T-helper 2 cell (primary cell): ENCODE measurements around the gene CIAO3.

Experiments used
- DNase-seq, 5 experiments: peaks; one replicate each; pipeline versions ENCODE4 v3.0.0 to v3.0.0-alpha.2; 2012 to 2022

CIAO3 gene

DNA sequence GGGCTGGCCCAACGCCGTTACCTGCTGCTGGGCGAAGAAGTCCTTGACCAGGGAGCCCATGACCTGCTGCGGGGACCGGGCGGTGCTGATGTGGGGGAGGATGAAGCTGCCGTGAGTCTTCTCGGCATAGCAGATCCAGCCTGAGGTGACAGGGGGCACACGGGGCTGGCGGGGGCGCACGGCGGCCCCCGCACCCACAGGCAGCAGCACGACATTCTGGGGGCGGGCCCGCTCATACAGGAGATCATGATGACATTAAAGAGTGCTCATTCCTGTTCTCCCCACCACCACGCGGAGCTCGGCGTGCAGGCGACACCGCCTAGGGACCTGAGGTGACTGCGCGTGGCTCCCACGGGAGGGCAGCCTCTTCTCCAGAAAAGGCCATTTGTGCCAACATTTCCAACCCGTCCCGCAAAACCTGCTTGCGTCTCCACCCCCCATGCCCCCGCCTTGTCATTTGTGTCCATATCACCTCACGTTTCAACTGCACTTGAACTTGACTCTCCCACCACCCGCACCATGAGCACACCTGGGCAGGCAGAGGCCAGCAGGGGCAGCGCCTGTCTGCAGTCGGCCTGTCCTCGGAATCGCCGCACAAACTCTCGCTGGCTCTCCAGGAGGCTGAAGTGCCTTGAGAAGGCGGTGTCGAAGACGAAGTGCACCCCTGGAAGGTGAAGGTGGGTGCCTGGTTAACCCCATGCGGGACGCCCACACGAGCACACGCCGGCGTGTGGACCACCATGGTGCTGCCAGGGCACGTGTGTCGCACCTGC lies 6.4 kb downstream of the CIAO3 start:
- no peak for DNase-seq

DNA sequence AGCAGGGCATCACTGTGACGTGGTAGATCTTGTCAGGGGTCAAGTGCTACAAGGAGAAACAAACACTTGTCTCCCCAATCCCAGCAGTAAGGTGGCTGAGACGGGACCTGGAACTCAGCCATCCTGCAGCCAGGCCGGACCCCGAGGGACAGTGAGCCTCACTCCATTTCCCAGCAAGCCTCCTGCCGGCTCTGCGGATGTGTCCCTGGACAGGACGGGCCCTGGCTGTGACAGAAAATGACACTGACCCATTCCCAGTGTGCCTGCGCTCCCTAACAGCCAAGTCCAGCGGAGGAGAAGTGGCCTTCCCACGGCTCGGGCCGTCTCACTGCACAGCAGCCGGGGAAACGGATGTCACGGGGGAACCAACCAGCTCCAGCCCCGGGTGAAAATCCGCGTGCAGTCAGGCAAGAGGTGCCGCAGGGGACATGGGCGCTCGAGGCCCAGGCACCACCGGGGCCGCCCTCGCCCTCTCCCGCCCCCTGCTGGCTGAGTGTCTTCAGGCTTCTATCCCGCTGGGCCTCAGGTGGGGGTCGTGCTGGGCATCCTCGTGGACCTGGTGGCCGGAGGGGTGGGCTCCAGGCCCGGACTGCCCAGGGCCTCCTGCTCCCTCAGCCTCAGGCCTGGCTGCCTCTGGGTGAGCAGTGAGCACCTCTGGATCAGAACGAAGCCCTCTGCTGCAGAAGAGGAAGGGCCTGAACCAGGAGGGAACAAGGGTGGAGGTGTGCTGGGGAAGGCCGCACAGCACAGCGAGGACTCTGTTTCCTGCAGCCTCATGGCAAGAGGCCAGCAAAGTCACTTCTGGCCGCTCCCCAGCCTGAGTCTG lies 7.2 kb downstream of the CIAO3 start:
- no peak for DNase-seq

DNA sequence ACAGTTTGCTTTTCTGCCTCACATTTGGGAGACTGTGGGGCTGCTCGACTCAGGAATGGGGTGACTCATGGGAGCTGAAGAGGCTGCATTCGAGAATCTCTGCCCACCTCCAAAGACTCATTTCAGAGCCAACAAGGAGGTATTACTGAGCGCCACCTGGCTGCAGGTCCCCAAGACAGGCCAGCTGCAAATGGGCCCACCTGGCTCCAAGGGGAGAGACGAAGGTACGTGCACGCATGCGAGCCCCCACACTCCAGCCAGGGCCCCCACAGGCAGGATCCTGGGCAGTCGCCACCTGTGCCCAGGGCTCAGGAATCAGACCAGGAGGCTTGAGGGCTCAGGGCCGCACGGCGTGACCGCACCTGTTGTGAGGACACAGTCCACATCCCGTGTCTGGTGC lies 7.9 kb downstream of the CIAO3 start:
- no peak for DNase-seq

DNA sequence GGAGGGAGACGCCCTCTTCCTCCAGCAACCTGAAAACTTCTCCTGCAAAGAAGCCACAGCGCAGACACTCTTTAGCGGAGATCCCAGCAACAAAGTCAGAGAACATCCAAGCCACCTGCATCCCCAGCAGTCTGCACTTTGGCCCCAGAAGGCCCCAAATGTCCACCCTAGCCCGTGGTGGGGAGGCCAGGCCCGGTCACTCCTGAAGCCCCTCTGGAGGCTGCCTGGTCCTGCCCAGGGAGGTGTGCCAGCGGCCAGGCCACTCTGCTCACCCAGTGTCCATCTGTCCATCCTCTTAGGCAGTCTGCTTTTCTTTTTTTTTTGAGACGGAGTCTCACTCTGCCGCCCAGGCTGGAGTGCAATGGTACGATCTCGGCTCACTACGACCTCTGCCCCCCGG lies 8.5 kb downstream of the CIAO3 start:
- no peak for DNase-seq

DNA sequence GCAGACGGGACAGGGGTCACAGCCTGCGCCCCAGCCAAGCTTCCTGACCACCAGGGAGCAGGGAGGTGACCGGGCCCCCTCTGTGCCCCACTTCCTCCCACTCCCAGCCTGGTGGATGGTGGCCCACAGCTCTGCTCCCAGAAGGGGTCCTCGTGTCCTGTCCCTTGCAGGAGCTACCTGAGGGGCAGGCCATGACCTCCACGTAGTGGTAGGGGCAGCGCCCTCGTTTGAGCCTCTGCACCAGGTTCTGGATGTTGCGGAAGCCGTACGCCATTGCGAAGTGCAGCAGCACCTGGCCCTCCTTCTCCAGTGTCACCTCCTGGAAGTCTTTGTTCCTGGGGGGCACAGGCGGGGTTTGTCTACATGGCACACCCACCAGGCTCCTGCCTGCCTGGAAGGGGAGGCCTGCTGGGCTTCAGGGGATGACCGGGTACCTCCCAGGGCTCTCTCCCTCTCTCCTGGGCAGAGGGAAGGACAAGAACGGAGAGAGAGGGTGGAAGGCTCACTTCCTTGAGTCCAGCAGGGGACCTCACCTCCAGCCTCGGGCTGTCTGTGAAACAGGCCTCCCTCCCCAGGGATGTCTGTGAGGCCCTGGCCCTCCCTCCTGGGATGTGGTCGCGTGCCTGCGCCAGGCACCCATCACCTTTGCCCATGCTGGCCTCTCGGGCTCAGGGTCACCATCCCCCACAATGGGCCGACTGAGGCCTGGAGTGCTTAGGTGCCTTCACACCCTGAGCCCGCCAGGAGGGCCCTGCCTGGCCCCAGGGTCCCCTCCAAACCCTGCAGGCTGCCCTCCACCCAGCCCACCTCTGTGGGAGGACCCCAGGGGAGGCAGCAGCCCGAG lies 9.9 kb downstream of the CIAO3 start:
- DNase-seq = no peak

DNA sequence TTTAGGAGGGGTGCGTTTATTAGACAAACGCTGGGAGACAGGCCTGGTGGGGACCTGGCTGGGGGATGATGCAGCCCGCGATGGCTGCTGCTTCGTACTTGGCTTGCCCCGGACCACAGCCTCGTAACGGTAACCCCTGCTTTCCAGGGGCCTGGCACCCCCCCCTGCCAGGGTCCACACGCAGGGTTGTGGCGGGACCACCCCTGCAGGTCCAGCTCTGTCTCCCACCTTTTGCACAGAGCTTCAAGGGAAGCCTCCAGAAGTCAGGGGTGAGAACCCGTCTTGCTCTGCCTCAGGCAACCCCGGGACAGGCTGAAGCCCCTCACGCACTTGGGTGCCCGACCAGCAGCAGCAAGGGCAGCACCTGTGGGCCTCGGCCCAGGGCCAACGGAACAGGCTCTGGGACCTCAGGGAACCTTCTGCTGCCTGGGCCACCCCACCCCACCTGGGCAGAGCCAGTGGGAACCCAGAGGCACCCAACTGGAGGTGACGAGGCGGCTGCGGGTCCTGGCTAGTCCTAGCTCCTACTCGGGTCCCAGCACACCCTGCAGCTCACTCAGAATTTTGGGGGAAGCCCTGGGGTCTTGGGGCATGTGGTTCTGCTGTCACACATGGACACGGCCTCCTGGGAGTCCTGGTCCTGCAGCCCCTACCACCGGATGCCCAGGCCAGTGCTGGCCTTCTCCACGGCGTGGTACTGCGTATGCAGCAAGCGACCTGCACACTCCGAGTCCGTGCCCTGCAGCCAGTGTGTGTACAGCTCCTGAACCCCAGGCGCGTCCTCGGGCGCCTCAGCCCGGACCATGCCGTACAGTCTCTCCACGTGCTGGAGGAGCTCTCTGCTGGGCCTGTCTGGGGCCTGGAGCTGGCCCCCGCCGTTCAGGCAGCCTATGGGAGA lies 10.8 kb downstream of the CIAO3 start:
- DNase-seq = no peak

DNA sequence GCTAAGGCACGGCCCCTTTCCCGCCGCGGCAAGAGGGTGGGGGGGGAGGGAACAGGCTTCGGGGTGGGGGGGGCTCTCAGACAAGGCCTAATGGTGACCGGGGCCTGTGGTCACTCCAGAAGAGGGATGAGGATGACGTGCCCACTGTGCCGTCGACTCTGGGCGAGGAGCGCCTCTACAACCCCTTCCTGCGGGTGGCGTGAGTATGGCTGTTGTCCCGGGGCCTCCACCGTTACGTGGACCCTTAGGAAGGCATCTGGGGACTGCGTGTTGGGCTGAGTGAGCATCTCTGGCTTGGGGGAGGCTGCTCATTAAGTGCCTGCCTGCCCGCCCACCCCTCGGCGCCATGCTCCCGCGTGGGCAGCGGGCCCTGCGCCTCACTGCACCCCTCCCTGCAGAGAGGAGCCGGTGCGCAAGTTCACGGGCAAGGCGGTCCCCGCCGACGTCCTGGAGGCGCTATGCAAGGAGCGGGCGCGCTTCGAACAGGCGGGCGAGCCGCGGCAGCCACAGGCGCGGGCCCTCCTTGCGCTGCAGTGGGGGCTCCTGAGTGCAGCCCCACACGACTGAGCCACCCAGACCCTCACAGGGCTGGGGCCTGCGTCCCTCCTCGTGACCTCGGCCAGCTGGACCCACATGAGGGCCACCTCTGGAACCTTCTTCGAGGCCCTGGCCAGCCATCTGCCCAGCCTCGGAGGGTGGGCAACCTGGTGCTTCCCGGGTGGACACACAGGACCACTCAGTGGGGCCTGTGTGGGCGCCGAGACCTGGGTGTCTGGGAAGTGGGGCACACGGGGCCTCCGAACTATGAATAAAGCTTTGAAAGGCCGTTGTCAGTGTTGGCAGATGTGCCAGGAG lies 11.7 kb downstream of the CIAO3 start:
- DNase-seq = no peak

DNA sequence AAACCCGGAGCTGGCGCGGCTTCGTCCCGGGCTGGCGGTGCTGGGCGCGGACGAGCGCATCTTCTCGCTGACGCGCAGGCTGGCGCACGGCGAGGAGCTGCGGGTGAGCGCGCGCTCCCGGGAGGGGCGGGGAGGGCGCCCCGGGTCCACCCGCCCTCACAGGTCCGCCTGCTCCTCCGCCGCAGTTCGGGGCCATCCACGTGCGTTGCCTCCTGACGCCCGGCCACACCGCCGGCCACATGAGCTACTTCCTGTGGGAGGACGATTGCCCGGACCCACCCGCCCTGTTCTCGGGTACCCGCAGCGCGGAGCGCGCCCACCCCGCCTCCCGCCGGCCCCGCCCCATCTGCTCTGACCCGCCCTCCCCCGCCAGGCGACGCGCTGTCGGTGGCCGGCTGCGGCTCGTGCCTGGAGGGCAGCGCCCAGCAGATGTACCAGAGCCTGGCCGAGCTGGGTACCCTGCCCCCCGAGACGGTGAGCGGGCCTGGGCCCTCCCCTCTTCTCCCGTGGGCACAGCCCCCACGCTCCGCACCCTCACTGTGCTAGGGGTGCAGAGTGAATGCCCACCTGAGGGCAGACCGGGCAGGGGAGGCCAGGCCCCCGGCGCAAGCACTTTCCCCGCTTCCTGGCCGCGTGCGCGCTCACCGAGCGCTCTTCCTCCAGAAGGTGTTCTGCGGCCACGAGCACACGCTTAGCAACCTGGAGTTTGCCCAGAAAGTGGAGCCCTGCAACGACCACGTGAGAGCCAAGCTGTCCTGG lies 12.5 kb downstream of the CIAO3 start:
- DNase-seq = peak in 4 of 5 experiments; percentile 33 to 78 (median 66)

DNA sequence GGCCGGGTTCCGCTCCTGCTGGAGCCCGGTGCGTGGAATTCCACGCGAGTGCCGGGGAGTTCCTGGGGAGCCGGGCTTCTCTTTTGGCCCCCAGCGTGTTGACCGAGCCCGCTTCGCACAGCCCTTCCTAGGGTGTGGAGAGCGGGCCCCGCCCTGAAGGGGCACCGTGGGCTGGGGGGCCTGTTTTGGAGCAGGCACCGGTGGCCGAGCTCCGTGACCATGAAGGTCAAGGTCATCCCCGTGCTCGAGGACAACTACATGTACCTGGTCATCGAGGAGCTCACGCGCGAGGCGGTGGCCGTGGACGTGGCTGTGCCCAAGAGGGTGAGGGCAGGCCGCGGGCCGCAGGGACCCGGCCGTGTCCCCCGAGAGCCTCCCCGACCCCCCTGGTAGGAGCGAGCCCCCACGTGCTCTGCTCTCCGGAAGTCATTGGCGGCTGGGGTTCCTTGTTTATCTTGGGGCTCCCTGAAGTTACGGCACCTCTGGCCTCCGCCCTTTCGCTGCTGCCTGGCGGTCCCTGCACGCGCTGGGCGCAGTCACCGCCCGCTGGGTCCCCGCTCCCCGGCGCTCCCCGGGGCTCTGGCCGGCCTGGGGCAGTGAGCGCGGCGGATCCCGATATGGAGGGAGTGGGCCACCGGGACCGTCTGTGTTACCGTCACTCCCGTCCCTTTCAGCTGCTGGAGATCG lies 13.4 kb downstream of the CIAO3 start:
- DNase-seq = peak in 1 of 5 experiments; percentile 37

DNA sequence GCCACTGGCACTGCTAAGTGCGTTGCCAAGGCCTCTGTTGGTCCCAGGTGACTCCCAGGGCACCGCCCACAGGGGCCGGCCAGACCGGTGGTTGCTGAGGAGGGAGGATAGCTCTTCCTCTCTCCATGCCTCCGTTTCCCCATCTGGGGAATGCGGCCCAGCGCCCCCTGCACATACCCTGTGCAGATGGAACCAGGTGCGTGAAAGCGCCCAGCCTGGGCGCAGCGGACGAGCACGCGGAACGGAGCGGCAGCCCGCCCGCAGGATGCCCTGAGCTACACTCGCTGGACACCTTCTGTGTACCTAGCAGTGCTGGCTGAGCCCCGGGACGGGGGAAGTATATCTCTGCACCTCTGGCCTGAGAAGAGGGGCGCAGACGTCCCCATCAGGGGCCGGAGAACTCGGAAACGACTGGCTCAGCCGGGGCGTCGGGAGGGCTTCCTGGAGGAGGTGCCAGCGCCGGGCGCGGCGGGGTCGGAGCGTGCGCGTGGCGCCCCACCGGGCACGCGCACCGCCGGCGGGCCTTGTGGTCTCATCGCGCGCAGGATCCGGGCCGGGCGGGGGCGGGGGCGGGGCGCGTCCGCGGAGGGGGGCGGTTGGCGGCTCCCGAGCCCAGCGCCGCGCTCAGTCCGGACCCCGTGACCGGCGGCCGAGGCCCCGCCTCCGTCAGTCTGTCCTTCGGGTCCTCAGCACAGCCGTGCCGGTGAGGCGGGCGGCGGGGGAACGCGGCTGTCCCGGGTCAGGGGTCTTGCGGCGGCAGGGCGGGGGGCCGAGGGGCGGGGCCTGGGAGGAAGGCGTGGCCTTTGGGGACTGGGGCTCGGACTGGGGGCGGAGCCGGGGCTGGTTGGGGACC lies 14.1 kb downstream of the CIAO3 start, which contains the start of the genes CCDC78 and HAGHL:
Gene CCDC78 (minus strand): TSS at position 6 of the 853 bp plus-strand sequence. CDS start 76 bp downstream, outside the sequence.
Gene HAGHL (plus strand): TSS at position 669 of the 853 bp plus-strand sequence. CDS start 404 bp downstream, outside the sequence.
- DNase-seq = peak in 4 of 5 experiments; percentile 39 to 64 (median 52)

DNA sequence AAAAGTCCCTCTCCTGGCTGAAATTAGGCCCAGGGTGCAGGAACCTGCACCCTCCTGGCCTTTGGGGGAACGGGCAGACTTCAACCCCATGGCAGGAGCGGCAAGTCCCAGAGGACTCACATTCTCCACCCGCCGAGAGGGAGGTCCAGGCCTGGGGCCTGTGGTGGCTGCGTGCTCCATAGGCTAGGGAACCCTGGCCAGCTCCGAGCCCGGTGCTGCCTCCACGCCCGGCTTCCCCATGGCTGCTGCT lies 14.7 kb downstream of the CIAO3 start:
- no peak for DNase-seq

DNA sequence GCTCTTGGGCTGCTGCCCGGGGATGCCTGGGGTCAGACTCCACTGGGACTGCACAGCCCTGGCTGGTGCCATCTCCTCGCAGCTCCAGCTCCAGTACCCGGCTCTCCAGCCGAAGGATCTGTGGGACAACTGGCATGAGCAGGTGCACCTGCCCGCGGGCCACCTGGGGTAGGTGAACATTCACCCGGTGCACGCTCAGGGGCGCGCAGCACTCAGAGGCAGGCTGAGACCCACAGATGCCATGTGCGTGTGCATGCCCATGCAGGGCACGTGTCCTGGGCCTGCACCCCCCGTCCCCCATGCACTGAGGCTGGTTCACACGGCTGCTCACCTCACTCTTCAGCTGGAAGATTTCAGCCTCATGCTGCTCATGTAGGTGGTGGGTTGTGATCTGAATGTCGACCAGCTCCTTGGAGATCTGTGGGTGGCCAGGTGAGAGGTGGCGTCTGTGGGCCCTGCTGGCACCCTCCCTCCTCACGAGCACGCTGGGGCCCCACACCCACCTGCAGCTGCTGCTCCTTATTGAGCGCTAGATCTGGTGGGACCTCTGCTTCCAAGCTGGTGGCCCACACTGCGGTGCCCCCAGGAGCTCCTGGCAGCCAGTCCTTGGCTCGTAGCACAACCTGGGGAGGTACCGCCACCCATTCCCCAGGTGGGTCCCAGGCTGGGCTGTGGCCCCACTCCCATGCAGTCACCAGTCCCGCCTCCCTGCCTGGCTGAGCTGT lies 15.2 kb downstream of the CIAO3 start:
- no peak for DNase-seq

DNA sequence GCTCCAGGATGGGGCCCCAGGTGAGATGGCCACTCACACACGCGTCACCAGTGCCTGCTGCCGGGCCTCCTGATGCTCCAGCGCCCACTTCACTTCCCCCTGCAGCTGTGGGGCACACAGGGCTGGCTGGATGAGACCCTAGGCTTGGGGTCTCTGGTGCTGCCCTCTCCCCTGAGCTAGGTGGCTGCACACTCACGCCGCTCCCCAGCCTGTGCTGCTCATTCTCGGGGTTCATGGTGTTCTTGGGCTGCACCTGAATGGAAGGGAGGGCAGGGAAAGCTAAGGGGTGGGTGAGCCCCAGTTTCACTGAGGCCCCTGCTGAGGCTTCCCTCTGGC lies 15.8 kb downstream of the CIAO3 start:
- DNase-seq = no peak

DNA sequence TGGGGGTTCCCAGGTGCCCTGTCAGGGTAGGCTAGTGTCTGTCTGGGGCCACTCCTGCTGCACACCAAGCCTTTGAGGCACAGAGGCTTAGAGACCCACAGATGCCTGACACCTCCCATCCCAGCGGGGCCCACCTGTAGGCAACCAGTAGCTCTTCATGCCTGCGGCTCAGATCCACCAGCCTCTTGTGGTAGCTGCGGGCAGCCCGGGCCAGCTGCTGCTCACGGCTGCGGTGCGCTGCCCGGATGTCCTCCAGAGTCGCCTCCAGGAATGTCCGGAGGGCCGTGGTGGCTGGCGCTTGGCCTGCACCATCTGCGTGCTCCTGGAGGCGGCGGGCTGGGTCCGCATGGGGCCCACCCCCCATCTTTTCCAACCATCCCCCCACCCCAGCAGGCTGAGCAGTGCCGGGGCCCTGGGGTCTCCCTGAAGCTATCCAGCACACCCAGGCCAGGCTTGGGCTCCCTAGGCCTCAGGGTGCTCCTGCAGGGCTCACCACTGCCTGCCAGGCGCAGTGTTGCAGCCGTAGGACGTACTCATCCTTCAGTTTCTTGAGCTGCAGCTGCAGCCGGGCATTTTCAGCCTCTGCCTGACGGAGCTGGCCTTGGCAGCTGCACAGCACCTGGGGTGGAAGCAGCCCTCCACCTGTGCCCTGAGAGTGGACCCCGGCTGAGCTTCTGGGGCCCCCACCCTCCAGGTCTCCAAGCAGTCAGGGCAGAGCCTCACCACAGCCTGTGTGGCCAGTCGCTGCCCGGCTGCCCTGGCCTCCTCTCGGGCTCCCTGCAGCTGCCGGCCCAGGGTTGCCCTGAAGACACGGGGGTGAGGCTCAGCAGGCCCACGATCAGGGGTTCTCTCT lies 16.4 kb downstream of the CIAO3 start:
- DNase-seq = no peak

DNA sequence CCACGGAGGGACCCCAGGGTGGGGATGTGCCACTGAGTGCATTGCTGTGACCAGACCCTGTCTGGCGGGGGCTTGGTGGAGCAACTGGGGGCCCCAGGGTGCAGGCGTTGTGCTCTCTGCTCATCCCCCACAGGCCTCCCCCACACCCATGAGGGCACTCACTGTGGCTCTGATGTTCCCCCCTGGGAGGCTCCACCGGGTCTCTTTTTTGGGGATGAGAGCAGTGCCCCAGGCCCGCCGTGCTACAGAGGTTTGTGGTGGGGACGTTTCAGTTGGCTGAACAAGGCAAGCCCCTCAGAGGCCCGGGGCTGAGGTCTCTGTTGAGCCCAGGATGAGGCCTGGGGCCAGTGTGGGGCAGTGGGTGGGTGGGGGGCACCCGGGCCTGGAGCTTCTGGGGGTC lies 17.1 kb downstream of the CIAO3 start:
- no peak for DNase-seq

DNA sequence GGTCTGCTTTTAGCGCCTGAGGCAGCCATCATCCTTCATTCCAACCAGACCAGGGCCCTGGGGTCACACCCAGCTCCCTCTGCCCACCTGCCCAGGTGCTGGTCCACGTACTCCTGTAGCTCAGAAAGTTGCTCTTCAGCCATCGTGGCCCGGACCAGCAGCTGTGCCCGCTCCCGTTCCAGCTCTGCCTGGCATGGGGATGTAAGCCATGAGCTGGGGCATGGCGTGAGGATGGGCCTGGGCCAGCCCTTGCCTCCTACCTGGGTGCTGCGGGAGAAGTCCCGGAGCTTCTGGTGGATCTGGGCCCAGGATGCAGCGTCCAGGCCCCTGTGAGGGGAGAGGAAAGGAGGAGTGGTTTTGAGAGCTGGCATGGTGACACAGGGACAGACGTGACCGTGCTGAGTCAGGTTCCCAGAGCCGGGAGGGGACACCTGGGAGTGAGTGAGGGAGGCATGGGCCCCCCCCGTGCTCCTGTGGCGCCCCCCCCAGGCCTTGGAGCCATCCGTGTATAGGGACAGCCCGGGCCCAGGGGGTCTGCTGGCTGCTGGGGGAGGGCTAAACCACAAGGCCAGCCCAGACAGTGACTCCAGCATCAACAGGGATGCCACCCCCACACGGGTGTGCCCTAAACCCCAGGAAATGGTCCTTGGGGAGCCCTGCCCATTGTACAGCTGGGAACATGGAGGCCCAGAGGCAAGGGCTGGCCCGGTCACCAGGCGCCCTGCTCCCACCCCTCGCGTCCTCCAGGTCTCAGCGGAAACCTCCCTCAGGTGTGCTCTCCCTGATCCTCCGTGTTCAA lies 17.8 kb downstream of the CIAO3 start:
- no peak for DNase-seq
